NCI-H1048 (cell line): Measurements from ENCODE around the gene QPCTL.
"Not testable (repeated sequence)": the region's sequence is repeated elsewhere in the genome, so short reads cannot be mapped to it uniquely, and the experiment has no call there.

Source experiments
- DNase-seq: peaks from one replicate; lab custom pipeline; 2025; lab: John Stamatoyannopoulos, UW

The QPCTL gene

DNA sequence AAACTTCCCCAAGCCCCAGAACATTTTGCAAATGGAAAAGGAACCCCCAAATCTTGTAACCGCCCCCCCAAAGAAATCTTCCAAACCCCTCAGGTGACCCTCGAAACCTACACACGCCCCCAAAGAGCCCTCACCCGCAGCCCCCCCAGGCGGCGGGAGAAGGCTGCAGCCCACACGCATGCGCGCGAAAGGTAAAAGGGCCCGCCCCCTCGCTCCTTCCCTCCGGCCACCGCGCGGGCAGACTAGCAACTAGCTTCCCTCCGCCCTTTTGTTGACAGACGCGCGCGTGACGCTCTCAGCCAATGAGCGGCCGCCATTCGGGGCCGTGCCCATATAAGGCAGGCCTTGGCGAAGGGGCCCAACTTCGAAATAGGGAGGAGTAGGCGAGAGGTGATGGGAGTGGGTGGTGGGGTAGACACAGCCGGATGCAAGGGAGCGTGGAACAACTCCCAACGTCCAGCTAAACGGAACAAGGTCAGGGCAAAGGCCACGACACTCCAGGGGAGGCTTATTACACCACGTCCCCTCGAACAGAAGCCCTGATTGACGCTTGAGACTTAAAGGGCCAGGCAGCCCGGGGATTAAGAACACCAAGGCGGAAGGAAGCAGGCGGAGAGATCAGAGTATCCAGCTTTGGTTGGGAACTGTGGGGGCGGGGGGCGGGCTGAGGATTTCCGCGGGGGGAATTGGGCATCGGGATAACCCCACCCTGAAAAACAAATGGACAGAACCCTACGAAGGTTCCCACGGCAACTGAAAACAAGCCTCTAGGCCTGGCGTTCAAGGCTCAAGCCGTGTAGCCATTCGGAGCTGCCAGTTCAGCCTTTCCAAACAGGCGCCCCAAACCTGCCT lies 24.9 kb downstream of the QPCTL start:
- DNase-seq: peak; percentile 97

DNA sequence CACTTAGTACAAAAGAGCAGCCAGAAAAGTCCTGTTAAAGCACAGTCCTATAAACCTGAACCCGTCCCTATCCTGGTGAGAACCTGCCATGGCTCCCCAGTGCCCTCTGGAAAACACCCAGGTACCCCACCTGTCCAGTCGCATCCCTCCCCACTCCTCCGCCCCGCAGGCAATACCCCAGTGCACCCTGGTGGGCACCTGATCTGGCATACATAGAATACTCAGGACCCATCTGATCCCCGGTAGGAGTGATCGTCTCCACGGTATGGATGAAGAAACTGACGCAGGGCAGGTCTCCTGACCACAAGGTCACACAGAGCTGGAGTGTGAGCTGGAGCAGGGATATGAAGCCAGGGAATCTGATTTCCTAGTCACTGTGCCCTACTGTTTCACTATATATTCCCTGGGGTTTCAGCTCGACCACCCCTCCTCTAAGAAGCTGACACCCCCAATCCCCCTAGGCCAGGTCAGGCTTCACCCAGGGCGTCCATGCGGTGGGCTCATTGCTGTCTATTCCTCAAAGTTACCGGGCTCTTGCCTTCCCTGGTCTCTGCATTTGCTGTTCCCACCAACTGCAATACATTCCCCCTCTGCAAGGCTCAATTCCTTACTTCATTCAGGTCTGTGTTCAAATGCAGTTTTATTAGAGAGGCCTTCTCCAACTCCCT lies 25.7 kb downstream of the QPCTL start:
- no peak for DNase-seq

GRCh38 chr19:45720065-45720464 lies 27.6 kb downstream of the QPCTL start:
- DNase-seq: not testable (repeated sequence)

DNA sequence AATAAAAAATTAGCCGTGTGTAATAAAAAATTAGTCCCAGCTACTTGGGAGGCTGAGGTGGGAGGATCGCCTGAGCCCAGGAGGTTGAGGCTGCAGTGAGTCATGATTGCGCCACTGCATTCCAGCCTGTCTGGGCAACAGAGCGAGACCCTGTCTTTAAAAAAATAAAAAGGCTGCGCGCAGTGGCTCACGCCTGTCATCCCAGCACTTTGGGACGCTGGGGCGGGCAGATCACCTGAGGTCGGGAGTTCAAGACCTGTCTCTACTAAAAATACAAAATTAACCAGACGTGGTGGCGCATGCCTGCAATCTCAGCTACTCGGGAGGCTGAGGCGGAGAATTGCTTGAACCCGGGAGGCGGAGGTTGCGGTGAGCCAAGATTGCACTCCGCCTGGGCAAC lies 36.2 kb downstream of the QPCTL start:
- DNase-seq: not testable (repeated sequence)

DNA sequence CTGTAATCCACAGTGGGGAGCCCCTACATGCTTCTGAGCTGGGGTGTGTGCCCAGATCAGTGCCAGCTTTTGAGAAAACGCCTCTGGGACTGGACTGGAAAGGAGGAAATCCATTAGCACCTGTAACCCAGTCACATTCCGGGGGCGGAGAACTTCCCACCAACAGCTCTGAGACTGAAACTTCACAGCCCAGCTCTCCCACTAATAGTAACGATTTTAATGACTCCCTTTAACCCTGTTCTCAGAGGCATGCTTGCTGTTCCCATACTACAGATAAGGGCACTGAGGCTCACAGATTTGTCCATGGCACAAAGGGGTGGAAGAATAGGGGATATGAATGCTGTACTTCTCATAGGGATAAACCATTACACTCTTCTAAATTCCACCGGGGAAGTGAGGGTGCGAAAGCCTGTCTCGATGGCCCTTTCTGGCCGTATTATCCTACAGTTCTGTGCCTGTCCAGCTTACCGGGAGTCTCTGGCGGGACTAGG lies 37.4 kb downstream of the QPCTL start:
- DNase-seq: no peak

GRCh38 chr19:45730368-45731288 lies 38.2 kb downstream of the QPCTL start, which contains the start of gene FBXO46:
Gene FBXO46, minus strand, starts transcription at chr19:45730896. Its CDS starts 17,401 bp downstream, at chr19:45713495.
- DNase-seq: peak; percentile 94

- no peak for DNase-seq
Measured at GRCh38 chr19:45733160-45733810, 40.8 kb downstream of the QPCTL start, which contains the start of gene MEIOSIN. Gene MEIOSIN, plus strand, starts transcription at chr19:45733439. Its CDS starts 1,938 bp downstream, at chr19:45735377.

- DNase-seq: no peak
Measured at GRCh38 chr19:45739498-45740439, 47.3 kb downstream of the QPCTL start.

DNA sequence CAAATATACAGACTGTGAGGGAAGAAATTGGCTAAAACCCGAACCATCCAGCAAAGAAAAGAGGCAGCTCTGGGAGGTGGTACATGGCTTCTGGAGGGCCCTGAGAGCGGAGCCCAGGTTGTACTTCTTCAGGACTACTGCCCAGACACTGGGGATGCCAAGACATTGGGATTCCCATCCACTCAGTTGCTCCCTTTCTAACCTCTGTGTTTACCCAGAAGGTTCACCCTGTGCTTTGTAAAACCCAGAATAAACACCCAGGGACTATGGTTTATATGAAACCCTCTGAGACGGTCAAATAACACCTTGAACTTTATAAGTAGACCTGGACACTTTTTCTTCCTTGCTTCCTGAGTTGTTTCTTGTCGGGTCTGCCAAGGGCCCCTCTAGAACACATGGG lies 50.5 kb downstream of the QPCTL start:
- no peak for DNase-seq

DNA sequence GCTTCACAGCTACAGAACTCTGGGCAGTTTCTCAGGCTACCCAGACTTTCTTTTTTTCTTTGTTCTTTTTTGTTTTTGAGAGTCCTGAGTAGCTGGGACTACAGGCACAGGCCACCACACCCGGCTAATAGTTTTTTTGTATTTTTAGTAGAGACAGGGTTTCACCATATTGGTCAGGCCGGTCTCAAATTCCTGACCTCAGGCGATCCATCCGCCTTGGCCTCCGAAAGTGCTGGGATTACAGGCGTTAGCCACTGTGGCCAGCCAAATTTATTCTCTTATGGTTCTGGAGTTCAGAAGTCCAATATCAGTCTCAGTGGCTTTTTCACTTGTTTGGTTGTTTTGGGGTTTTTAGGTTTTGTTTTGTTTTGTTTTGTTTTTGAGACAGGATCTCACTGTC lies 53.1 kb downstream of the QPCTL start:
- DNase-seq: no peak

DNA sequence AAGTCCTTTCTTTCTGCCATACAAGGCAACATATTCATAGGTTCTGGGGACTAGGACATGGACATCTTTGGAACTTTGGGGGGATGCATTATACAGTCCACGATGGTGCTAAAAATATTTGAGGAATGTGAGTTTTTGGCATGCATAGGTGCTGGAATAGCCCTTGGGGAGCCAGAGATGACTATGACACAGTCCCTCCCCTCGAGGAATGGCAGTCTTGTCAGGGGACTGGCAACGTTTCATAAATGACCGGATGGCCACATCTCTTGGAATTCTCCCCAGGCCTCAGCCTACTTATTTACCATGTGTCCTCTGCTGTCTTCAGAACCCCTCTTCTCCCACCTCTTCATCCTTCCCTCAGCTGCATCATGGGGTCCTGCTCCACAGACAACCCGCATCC lies 54.4 kb downstream of the QPCTL start:
- DNase-seq: no peak

DNA sequence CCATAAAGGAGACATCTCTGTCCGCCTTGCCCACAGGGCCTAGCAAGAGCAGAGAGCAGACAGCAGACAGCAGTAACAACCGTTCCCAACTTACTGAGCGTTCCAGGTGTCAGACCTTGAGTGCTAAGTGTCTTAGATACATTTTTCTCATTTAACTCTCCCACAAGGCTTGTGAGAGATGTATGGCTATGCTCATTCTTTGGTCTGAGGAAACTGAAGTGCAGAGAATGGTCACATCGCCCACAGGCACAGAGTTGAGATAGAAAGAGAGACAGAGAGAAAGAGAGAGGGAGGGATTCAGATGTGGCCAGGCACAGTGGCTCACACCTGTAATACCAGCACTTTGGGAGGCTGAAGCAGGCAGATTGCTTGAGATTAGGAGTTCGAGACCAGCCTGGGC lies 55.0 kb downstream of the QPCTL start:
- DNase-seq: no peak

GRCh38 chr19:45751483-45751882 lies 59.0 kb downstream of the QPCTL start:
- not testable (repeated sequence) for DNase-seq

DNA sequence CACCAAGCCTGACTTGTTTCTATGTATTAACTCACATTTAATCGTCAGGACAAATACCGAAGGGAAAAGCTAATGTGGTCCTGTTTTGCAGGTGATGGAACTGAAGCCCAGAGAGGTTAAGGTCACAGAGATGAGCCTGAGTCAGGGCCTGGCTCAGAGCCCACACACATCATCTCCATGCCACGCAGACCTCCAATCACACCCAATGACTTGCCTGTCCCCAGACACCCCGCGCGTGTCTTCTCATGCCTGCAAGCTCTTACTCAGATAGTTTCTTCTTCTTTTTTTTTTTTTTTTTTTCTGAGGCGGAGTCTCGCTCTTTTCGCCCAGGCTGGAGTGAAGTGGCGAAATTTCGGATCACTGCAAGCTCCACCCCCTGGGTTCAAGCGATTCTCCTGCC lies 60.2 kb downstream of the QPCTL start:
- DNase-seq: no peak

GRCh38 chr19:45753548-45753947 lies 61.1 kb downstream of the QPCTL start:
- no peak for DNase-seq
